Neural progenitor cell (in vitro differentiated cells): Measurements from ENCODE around the gene GSTO2. TPM values are rescaled to one million over a fixed set of nuclear protein-coding genes. Genes with fewer than 3 reads are reported as not detected.
A peak's percentile ranks its signal among the peaks of the same experiment; 100 is the strongest.

ENCODE experiments used
- DNase-seq: peaks from one replicate; pipeline ENCODE4 v3.0.0-alpha.2; 2016; ENCODE audit warnings: low spot score
- H2AFZ ChIP-seq: fragments of 200-600 bp; sonication (generic); replicated peaks from 2 replicates; pipeline ENCODE4 v1.6.1; 2016; ENCODE audit warnings: antibody characterized with exemption
- H3F3A ChIP-seq: fragments of 200-600 bp; sonication (generic); 2 replicates; pipeline ENCODE4 v1.6.1; 2016; ENCODE audit warnings: antibody characterized with exemption, low read depth
- H3K27ac ChIP-seq: fragments of 200-600 bp; sonication (generic); 2 replicates; pipeline ENCODE4 v1.5.1; 2016; ENCODE audit warnings: mild to moderate bottlenecking
- H3K27me3 ChIP-seq: fragments of 200-600 bp; sonication (generic); 2 replicates; pipeline ENCODE4 v1.6.1; 2016; ENCODE audit warnings: mild to moderate bottlenecking, moderate library complexity
- H3K36me3 ChIP-seq: fragments of 200-600 bp; sonication (generic); 2 replicates; pipeline ENCODE4 v1.5.1; 2016
- H3K4me1 ChIP-seq: fragments of 200-600 bp; sonication (generic); 2 replicates; pipeline ENCODE4 v1.6.1; 2016; ENCODE audit warnings: mixed run types
- H3K4me2 ChIP-seq: fragments of 200-600 bp; sonication (generic); 2 replicates; pipeline ENCODE4 v1.6.1; 2016
- H3K4me3 ChIP-seq: fragments of 200-600 bp; sonication (generic); 2 replicates; pipeline ENCODE4 v1.5.1; 2016
- H3K79me2 ChIP-seq: fragments of 200-600 bp; sonication (generic); 2 replicates; pipeline ENCODE4 v1.6.1; 2016; ENCODE audit warnings: low read depth
- H3K9ac ChIP-seq: fragments of 200-600 bp; sonication (generic); 2 replicates; pipeline ENCODE4 v1.6.1; 2016
- H3K9me3 ChIP-seq: fragments of 200-600 bp; sonication (generic); 2 replicates; pipeline ENCODE4 v1.5.1; 2016; ENCODE audit warnings: low read depth
- H4K20me1 ChIP-seq: fragments of 200-600 bp; sonication (generic); 2 replicates; pipeline ENCODE4 v1.6.1; 2016; ENCODE audit warnings: low read depth
- H3K27ac Mint-ChIP-seq: 3 replicates; pipeline ENCODE4 v1.8.0; 2021; ENCODE audit warnings: mixed read lengths
- H3K27me3 Mint-ChIP-seq: 2 replicates; pipeline ENCODE4 v1.8.0; 2022; ENCODE audit warnings: low read depth, mild to moderate bottlenecking, inconsistent platforms, moderate library complexity, mixed read lengths; ENCODE audit not compliant: insufficient read depth
- H3K36me3 Mint-ChIP-seq: 3 replicates; pipeline ENCODE4 v1.8.0; 2021; ENCODE audit warnings: mixed read lengths
- H3K4me1 Mint-ChIP-seq: 3 replicates; pipeline ENCODE4 v1.8.0; 2021; ENCODE audit warnings: mixed read lengths
- H3K4me3 Mint-ChIP-seq: 3 replicates; pipeline ENCODE4 v1.8.0; 2021; ENCODE audit warnings: mild to moderate bottlenecking, moderate library complexity, mixed read lengths
- H3K9me3 Mint-ChIP-seq: 3 replicates; pipeline ENCODE4 v1.8.0; 2020; ENCODE audit warnings: mixed read lengths
- EZH2 ChIP-seq: fragments of 200-600 bp; sonication (generic); IDR thresholded peaks from 2 replicates; pipeline ENCODE4 v1.6.1; 2017; ENCODE audit warnings: antibody characterized with exemption, mild to moderate bottlenecking, moderate library complexity
- EZH2phosphoT487 ChIP-seq: fragments of 200-600 bp; sonication (generic); IDR thresholded peaks from 2 replicates; pipeline ENCODE4 v1.6.1; 2017; ENCODE audit warnings: antibody characterized with exemption
- total RNA-seq: library from RNA; depleted of rRNA; stranded (reverse); fragments of >200 nt; gene quantifications from 2 replicates; pipeline ENCODE4 v1.2.3, GENCODE V29; 2015; ENCODE audit warnings: low replicate concordance
- TF ChIP-seq, protein P1 (sequence below): fragments of 200-600 bp; sonication (generic); IDR thresholded peaks from 2 replicates; pipeline ENCODE4 v1.5.1; 2017; ENCODE audit warnings: antibody characterized with exemption, mild to moderate bottlenecking

GSTO2 gene
- total RNA-seq, 1 donor from 2014 or later = 4.9 TPM

DNA sequence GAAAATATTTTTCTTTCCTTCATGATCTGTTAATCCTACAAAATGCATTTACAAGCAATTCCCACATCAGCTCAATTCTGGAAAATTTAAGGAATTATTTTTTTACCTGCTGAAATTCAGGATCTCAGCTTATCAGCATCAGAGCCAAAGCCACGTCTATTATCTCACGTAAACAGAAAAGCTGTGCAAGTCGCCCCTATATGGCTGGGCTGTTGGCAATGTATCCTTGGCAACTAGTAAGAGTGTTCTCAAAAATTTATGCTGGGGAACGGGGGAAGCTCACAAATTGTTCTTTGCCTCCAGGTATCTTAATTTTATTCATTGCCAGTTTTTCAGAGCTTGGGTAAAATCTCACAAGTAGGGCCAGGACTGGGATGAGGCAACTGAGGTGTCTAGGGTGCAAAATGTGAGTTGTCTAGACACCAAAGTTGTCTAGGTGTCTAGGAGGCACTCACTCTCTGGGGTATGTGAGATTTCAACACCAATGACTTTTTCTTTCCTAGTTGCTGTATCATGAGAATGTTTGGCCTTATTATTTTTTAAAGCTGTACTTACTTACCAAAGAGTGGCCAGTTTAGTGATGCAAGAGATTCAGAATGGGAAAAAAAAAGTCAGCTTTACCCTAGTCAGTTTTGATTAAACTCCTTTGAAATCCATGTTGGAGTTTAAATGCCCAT lies 5.1 kb downstream of the GSTO2 start:
- Histone ChIP-seq H3K9ac (no peak overlapping the region), H3K4me3 (no peak overlapping the region), H4K20me1 (no peaks in the 10 kb centered on the region), H3F3A (no peaks in the 10 kb centered on the region), H3K27ac (no peak overlapping the region), H3K4me2 (peak overlapping the region; percentile 70), H3K79me2 (no peaks in the 10 kb centered on the region), H2AFZ (peak overlapping the region; percentile 95), H3K4me1 (no peaks in the 10 kb centered on the region), H3K9me3 (no peaks in the 10 kb centered on the region), H3K27me3 (peaks cover 5% of the 10 kb centered on the region), H3K36me3 (no peaks in the 10 kb centered on the region)
- Mint-ChIP-seq H3K9me3 (no peaks in the 10 kb centered on the region), H3K27me3 (no peaks in the 10 kb centered on the region), H3K4me3 (no peak overlapping the region), H3K27ac (no peak overlapping the region), H3K36me3 (no peaks in the 10 kb centered on the region), H3K4me1 (peaks cover 14% of the 10 kb centered on the region)
- no peak for TF ChIP-seq EZH2
- TF ChIP-seq, protein P1, sequence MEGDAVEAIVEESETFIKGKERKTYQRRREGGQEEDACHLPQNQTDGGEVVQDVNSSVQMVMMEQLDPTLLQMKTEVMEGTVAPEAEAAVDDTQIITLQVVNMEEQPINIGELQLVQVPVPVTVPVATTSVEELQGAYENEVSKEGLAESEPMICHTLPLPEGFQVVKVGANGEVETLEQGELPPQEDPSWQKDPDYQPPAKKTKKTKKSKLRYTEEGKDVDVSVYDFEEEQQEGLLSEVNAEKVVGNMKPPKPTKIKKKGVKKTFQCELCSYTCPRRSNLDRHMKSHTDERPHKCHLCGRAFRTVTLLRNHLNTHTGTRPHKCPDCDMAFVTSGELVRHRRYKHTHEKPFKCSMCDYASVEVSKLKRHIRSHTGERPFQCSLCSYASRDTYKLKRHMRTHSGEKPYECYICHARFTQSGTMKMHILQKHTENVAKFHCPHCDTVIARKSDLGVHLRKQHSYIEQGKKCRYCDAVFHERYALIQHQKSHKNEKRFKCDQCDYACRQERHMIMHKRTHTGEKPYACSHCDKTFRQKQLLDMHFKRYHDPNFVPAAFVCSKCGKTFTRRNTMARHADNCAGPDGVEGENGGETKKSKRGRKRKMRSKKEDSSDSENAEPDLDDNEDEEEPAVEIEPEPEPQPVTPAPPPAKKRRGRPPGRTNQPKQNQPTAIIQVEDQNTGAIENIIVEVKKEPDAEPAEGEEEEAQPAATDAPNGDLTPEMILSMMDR = no peak
- TF ChIP-seq EZH2phosphoT487 = no peak
- no peak for DNase-seq

DNA sequence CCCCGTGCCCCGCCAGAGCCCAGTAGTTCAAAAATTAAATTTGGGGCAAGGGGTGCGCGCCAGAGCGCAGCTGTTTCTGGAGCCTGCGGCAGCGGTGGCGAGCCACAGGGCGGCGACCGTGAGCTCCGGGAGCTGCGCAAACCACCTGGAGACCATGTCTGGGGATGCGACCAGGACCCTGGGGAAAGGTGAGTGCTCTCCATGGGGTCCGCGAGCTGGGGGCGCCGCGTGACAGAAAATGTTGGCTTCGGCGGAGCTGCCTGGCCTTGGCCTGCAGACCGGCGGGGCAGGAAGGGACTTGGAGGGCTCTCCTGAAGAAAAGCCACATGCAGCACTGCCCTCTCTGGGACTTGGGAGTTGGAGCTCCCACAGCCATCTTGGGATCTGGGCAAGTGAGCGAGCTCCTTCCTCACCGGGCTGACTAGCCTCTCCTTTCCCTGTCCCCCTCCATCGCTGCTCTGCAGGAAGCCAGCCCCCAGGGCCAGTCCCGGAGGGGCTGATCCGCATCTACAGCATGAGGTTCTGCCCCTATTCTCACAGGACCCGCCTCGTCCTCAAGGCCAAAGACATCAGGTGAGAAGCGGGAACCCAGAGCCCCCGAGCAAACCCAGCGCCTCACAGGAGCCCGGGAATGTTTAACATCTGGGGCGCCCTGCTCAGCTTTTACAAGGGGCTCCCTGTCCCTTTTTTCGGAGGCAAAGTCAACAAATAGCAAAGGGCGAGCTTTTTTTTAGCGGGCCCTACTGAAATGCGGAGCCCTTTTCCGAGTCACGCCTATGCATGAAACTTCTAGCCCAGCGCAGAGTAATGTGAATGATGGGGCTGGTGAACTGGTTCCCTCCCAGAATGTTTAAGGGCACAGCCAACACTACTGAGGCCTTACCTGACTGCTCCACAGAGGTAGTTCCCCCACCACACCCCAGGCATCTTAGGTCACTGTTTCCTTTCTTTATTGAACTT lies 6.1 kb downstream of the GSTO2 start:
- Histone ChIP-seq H3F3A (no peaks in the 10 kb centered on the region), H3K9ac (no peak overlapping the region), H3K79me2 (no peaks in the 10 kb centered on the region), H3K9me3 (no peaks in the 10 kb centered on the region), H2AFZ (peak overlapping the region; percentile 95), H3K36me3 (no peaks in the 10 kb centered on the region), H3K4me1 (no peaks in the 10 kb centered on the region), H3K4me2 (peak overlapping the region; percentile 70), H4K20me1 (no peaks in the 10 kb centered on the region), H3K27ac (no peak overlapping the region), H3K4me3 (peak overlapping the region; percentile 43), H3K27me3 (peaks cover 5% of the 10 kb centered on the region)
- Mint-ChIP-seq H3K4me1 (peaks cover 11% of the 10 kb centered on the region), H3K9me3 (no peaks in the 10 kb centered on the region), H3K4me3 (no peak overlapping the region), H3K27me3 (no peaks in the 10 kb centered on the region), H3K36me3 (no peaks in the 10 kb centered on the region), H3K27ac (no peak overlapping the region)
- peak; percentile 73 for DNase-seq
- no peak for TF ChIP-seq EZH2phosphoT487
- TF ChIP-seq EZH2 = no peak
- TF ChIP-seq, protein P1 = peak; percentile 88

DNA sequence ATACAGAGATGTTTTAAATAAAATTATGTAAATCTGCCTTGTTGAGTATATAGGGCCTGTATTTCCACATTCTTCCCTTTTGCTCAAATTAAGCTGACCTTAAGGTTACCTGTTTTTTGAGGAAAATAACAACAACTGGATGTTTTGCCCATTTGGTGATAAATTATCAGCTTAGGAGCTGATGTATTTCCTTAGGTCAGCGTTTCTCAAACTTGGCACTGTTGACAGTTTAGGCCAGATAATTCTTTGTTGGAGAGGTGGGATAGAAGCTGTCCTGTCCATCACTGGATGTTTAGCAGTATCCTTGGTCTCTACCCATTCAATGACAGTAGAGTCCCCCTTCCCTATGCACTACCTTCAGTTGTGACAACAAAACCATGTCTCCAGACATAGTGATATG lies 7.2 kb downstream of the GSTO2 start:
- Histone ChIP-seq H3K9me3 (no peaks in the 10 kb centered on the region), H3K9ac (no peak overlapping the region), H3F3A (no peaks in the 10 kb centered on the region), H3K4me3 (no peak overlapping the region), H2AFZ (no peak overlapping the region), H4K20me1 (no peaks in the 10 kb centered on the region), H3K27ac (no peak overlapping the region), H3K36me3 (no peaks in the 10 kb centered on the region), H3K4me2 (no peak overlapping the region), H3K79me2 (no peaks in the 10 kb centered on the region), H3K27me3 (peaks cover 5% of the 10 kb centered on the region), H3K4me1 (no peaks in the 10 kb centered on the region)
- Mint-ChIP-seq H3K27me3 (no peaks in the 10 kb centered on the region), H3K4me3 (no peak overlapping the region), H3K36me3 (no peaks in the 10 kb centered on the region), H3K4me1 (peaks cover 8% of the 10 kb centered on the region), H3K27ac (no peak overlapping the region), H3K9me3 (no peaks in the 10 kb centered on the region)
- DNase-seq = no peak
- TF ChIP-seq EZH2phosphoT487 (no peak), EZH2 (no peak)
- TF ChIP-seq, protein P1 = no peak
